Peyer's patch (tissue), 4 donors: Measurements from ENCODE around the gene UBE2E2.

Source experiments
- CTCF ChIP-seq, 6 experiments: fragments of 450-650 bp in 4 of 6; fragments of 200-600 bp in 2 of 6; sonication (generic) in 1 of 6; IDR thresholded peaks; one replicate each; pipeline ENCODE4 v1.5.1; 2017 to 2019; ENCODE audit warnings: antibody characterized with exemption in 6 of 6, mild to moderate bottlenecking in 3 of 6, moderate library complexity in 1 of 6
- POLR2A ChIP-seq, 2 donors: fragments of 450-650 bp; IDR thresholded peaks; one replicate each; pipeline ENCODE4 v1.5.1; 2017; ENCODE audit warnings: antibody characterized with exemption in 2 of 2, mild to moderate bottlenecking in 2 of 2, moderate library complexity in 2 of 2

DNA sequence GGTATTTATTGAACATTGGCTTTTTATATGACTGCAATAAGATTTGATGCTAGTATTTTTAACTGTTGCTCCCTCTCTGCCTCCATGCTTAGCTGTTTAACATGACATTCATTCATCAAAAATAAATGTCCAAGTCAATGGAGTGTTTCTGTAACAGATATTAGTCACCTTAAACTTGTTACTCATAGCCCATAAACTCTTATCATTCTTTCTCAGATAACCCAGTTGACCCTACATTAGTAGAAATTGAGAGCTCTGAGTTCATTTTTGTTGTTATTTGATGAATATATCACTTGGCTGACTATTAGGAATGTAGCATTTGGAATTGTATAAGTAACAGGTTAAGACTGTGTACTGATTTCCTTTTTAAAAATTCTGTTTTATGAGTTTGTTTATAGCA lies 201.1 kb downstream of the UBE2E2 start:
- TF ChIP-seq CTCF (IDR thresholded peaks at IDR 0.05) = no peak
- TF ChIP-seq POLR2A (IDR thresholded peaks at IDR 0.05) = no peak
